ENCODE results near the gene BOK.

Gene BOK

GRCh38 chr2:241530571-241530970 is 28.0 kb upstream of the BOK start:
- H3K4me1 ChIP-seq (ENCODE audit: insufficient read depth, low read length): no peaks in the 10 kb centered on the region
- H3K36me3 ChIP-seq (ENCODE audit: insufficient read depth, low read length): no peaks in the 10 kb centered on the region
- no peak overlapping the region for H3K4me3 ChIP-seq (ENCODE audit: low read depth in 1 of 2, low read length in 2 of 2)
- no peak overlapping the region for H3K4me2 ChIP-seq (ENCODE audit: insufficient read depth, low read length)
- no peak overlapping the region for H3K9ac ChIP-seq (ENCODE audit: low read depth, low read length)
- TF ChIP-seq, protein P1, sequence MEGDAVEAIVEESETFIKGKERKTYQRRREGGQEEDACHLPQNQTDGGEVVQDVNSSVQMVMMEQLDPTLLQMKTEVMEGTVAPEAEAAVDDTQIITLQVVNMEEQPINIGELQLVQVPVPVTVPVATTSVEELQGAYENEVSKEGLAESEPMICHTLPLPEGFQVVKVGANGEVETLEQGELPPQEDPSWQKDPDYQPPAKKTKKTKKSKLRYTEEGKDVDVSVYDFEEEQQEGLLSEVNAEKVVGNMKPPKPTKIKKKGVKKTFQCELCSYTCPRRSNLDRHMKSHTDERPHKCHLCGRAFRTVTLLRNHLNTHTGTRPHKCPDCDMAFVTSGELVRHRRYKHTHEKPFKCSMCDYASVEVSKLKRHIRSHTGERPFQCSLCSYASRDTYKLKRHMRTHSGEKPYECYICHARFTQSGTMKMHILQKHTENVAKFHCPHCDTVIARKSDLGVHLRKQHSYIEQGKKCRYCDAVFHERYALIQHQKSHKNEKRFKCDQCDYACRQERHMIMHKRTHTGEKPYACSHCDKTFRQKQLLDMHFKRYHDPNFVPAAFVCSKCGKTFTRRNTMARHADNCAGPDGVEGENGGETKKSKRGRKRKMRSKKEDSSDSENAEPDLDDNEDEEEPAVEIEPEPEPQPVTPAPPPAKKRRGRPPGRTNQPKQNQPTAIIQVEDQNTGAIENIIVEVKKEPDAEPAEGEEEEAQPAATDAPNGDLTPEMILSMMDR (IDR thresholded peaks at IDR 0.05; ENCODE audit: borderline replicate concordance, extremely low read depth, low read length, poor library complexity, severe bottlenecking): no peak
- no peaks in the 10 kb centered on the region for H3K79me2 ChIP-seq (ENCODE audit: insufficient read depth, low read length)
- DNase-seq (no peak), ATAC-seq (ENCODE audit: insufficient read depth, low read depth) (no peak)
- H2AFZ ChIP-seq (ENCODE audit: low read depth, low read length): no peak overlapping the region
- H4K20me1 ChIP-seq (ENCODE audit: insufficient read depth, low read length): no peaks in the 10 kb centered on the region
- peaks cover 2% of the 10 kb centered on the region for H3K27me3 ChIP-seq (ENCODE audit: insufficient read depth, low read length, poor library complexity)
- peaks cover 5% of the 10 kb centered on the region for H3K9me3 ChIP-seq (ENCODE audit: insufficient read depth, low read length, severe bottlenecking)
- no peak overlapping the region for H3K27ac ChIP-seq (ENCODE audit: low read length)

- H3K79me2 ChIP-seq (ENCODE audit: insufficient read depth, low read length): no peaks in the 10 kb centered on the region
- DNase-seq: no peak
- no peak overlapping the region for H2AFZ ChIP-seq (ENCODE audit: low read depth, low read length)
- no peaks in the 10 kb centered on the region for H3K36me3 ChIP-seq (ENCODE audit: insufficient read depth, low read length)
- H3K27me3 ChIP-seq (ENCODE audit: insufficient read depth, low read length, poor library complexity): peaks cover 2% of the 10 kb centered on the region
- no peak overlapping the region for H3K27ac ChIP-seq (ENCODE audit: low read length)
- ATAC-seq (ENCODE audit: insufficient read depth, low read depth): no peak
- peaks cover 4% of the 10 kb centered on the region for H3K9me3 ChIP-seq (ENCODE audit: insufficient read depth, low read length, severe bottlenecking)
- no peak overlapping the region for H3K4me3 ChIP-seq (ENCODE audit: low read depth in 1 of 2, low read length in 2 of 2)
- no peaks in the 10 kb centered on the region for H3K4me1 ChIP-seq (ENCODE audit: insufficient read depth, low read length)
- no peak for TF ChIP-seq EZH2 (IDR thresholded peaks at IDR 0.05; ENCODE audit: borderline replicate concordance, low read depth, low read length, severe bottlenecking)
- TF ChIP-seq, protein P1 (IDR thresholded peaks at IDR 0.05; ENCODE audit: borderline replicate concordance, extremely low read depth, low read length, poor library complexity, severe bottlenecking): no peak
- no peak overlapping the region for H3K9ac ChIP-seq (ENCODE audit: low read depth, low read length)
- H3K4me2 ChIP-seq (ENCODE audit: insufficient read depth, low read length): no peak overlapping the region
- H4K20me1 ChIP-seq (ENCODE audit: insufficient read depth, low read length): no peaks in the 10 kb centered on the region
Observed at GRCh38 chr2:241531161-241531722, 27.3 kb upstream of the BOK start.

GRCh38 chr2:241532168-241532567 is 26.4 kb upstream of the BOK start:
- H3K4me2 ChIP-seq (ENCODE audit: insufficient read depth, low read length): no peak overlapping the region
- no peaks in the 10 kb centered on the region for H4K20me1 ChIP-seq (ENCODE audit: insufficient read depth, low read length)
- H3K9ac ChIP-seq (ENCODE audit: low read depth, low read length): no peak overlapping the region
- H3K4me3 ChIP-seq (ENCODE audit: low read depth in 1 of 2, low read length in 2 of 2): no peak overlapping the region
- DNase-seq: no peak
- H3K36me3 ChIP-seq (ENCODE audit: insufficient read depth, low read length): no peaks in the 10 kb centered on the region
- no peak overlapping the region for H2AFZ ChIP-seq (ENCODE audit: low read depth, low read length)
- H3K79me2 ChIP-seq (ENCODE audit: insufficient read depth, low read length): no peaks in the 10 kb centered on the region
- no peak for ATAC-seq (ENCODE audit: insufficient read depth, low read depth)
- no peak for TF ChIP-seq EZH2 (IDR thresholded peaks at IDR 0.05; ENCODE audit: borderline replicate concordance, low read depth, low read length, severe bottlenecking)
- TF ChIP-seq, protein P1 (IDR thresholded peaks at IDR 0.05; ENCODE audit: borderline replicate concordance, extremely low read depth, low read length, poor library complexity, severe bottlenecking): no peak
- peaks cover 2% of the 10 kb centered on the region for H3K27me3 ChIP-seq (ENCODE audit: insufficient read depth, low read length, poor library complexity)
- no peaks in the 10 kb centered on the region for H3K9me3 ChIP-seq (ENCODE audit: insufficient read depth, low read length, severe bottlenecking)
- no peak overlapping the region for H3K27ac ChIP-seq (ENCODE audit: low read length)
- no peaks in the 10 kb centered on the region for H3K4me1 ChIP-seq (ENCODE audit: insufficient read depth, low read length)
